Measurements from ENCODE around the gene CD99. TPM values are rescaled to one million over a fixed set of nuclear protein-coding genes. Genes with fewer than 3 reads are reported as not detected.

The CD99 gene
- polyA plus RNA-seq, 1 donor: 188 TPM

GRCh38 chrX:2698604-2699003 is 7.5 kb downstream of the CD99 start:
- no peak for DNase-seq (ENCODE audit: low read depth)

- no peak for DNase-seq (ENCODE audit: low read depth)
Measured at GRCh38 chrX:2699959-2700358, 8.9 kb downstream of the CD99 start.

GRCh38 chrX:2700405-2701320 is 9.6 kb downstream of the CD99 start:
- DNase-seq (ENCODE audit: low read depth): no peak

- DNase-seq (ENCODE audit: low read depth): no peak
Measured at GRCh38 chrX:2701600-2701999, 10.5 kb downstream of the CD99 start.

GRCh38 chrX:2703991-2704369 is 12.9 kb downstream of the CD99 start:
- no peak for DNase-seq (ENCODE audit: low read depth)

- DNase-seq (ENCODE audit: low read depth): no peak
Measured at GRCh38 chrX:2705046-2705832, 14.1 kb downstream of the CD99 start.

GRCh38 chrX:2707334-2707760 is 16.3 kb downstream of the CD99 start:
- DNase-seq (ENCODE audit: low read depth): no peak

- no peak for DNase-seq (ENCODE audit: low read depth)
Measured at GRCh38 chrX:2708021-2708420, 16.9 kb downstream of the CD99 start.

GRCh38 chrX:2708592-2709188 is 17.6 kb downstream of the CD99 start:
- no peak for DNase-seq (ENCODE audit: low read depth)

- no peak for DNase-seq (ENCODE audit: low read depth)
Measured at GRCh38 chrX:2709556-2709955, 18.5 kb downstream of the CD99 start.

- DNase-seq (ENCODE audit: low read depth): no peak
Measured at GRCh38 chrX:2710041-2710840, 19.1 kb downstream of the CD99 start.

- no peak for DNase-seq (ENCODE audit: low read depth)
Measured at GRCh38 chrX:2711441-2711840, 20.3 kb downstream of the CD99 start.

- no peak for DNase-seq (ENCODE audit: low read depth)
Measured at GRCh38 chrX:2712428-2712827, 21.3 kb downstream of the CD99 start.

GRCh38 chrX:2712890-2713840 is 22.1 kb downstream of the CD99 start:
- DNase-seq (ENCODE audit: low read depth): no peak

- no peak for DNase-seq (ENCODE audit: low read depth)
Measured at GRCh38 chrX:2714551-2714950, 23.5 kb downstream of the CD99 start.

- DNase-seq (ENCODE audit: low read depth): no peak
Measured at GRCh38 chrX:2715066-2715600, 24.0 kb downstream of the CD99 start.

GRCh38 chrX:2717312-2717711 is 26.2 kb downstream of the CD99 start:
- no peak for DNase-seq (ENCODE audit: low read depth)

GRCh38 chrX:2718821-2719220 is 27.7 kb downstream of the CD99 start:
- DNase-seq (ENCODE audit: low read depth): no peak

- no peak for DNase-seq (ENCODE audit: low read depth)
Measured at GRCh38 chrX:2719774-2720447, 28.8 kb downstream of the CD99 start.
